ENCODE data around the gene SMIM35.

DNA sequence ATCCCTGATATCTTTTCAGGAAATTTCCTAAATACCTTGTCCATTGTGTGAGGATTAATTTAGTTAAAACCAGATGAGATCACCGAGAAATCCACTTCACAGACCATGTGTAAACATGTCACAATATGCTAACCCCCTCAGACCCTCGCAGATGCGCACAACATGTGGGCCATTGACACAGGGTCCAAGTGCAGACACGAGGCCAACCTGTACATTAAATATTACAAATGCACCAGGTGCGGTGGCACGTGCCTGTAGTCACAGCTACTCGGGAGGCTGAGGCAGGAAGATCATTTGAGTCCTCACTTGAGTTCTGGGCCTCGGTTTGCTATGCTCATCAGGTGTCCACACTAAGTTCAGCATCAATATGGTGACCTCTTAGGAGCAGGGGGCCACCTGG lies 19.8 kb downstream of the SMIM35 start:
- TF ChIP-seq, protein P1, sequence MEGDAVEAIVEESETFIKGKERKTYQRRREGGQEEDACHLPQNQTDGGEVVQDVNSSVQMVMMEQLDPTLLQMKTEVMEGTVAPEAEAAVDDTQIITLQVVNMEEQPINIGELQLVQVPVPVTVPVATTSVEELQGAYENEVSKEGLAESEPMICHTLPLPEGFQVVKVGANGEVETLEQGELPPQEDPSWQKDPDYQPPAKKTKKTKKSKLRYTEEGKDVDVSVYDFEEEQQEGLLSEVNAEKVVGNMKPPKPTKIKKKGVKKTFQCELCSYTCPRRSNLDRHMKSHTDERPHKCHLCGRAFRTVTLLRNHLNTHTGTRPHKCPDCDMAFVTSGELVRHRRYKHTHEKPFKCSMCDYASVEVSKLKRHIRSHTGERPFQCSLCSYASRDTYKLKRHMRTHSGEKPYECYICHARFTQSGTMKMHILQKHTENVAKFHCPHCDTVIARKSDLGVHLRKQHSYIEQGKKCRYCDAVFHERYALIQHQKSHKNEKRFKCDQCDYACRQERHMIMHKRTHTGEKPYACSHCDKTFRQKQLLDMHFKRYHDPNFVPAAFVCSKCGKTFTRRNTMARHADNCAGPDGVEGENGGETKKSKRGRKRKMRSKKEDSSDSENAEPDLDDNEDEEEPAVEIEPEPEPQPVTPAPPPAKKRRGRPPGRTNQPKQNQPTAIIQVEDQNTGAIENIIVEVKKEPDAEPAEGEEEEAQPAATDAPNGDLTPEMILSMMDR (IDR thresholded peaks at IDR 0.05): no peak
- TF ChIP-seq POLR2A (IDR thresholded peaks at IDR 0.05): no peak
- no peak for TF ChIP-seq EP300 (IDR thresholded peaks at IDR 0.05; ENCODE audit: low read depth)
- TF ChIP-seq POLR2AphosphoS5 (IDR thresholded peaks at IDR 0.05): no peak

All from transverse colon (tissue), 4 donors.